Measurements from ENCODE around the gene VARS2.

Gene VARS2

DNA sequence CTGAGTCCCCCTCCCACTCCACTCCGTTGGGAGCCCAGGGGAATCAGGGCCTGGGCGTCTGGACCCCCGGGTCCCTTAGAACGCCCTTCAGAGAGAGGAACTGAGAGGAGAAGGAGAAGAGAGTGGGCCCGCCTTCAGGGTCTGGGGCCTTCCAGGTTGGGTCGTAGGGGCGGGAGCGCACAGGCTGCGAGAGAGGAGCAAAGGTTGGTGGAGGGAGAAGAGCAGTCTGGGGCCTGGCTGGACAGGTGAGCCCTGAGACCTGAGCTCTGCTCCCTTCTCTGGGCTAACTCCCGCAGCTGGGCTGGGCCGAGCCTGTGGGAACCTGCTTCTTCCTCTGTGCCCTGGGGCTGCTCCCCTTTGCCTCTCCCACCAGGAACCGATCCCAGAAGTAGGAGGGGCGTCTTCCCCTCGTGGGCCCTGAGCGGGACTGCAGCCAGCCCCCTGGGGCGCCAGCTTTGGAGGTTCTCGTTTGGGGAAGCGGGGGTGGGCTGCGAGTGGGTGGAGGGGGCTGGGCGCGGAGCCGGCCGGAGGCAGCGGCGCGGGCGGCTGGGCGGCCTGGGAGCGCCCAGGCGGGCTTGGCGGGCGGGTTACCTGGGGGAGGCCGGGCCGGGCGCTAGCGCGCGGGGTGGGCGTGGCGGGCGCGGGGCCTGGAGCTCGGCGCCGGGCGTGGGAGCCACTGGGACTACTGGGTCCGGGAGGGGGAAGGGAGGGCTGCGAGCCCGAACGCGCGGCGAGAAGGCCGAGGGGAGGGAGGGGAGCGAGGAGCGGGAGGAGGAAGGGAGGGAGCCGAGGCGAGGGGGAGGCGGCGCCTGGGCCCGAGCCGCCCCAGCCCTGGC, 30.1 kb upstream of the VARS2 start, which contains the start of gene DDR1 (continued):
- TF ChIP-seq, protein P1, sequence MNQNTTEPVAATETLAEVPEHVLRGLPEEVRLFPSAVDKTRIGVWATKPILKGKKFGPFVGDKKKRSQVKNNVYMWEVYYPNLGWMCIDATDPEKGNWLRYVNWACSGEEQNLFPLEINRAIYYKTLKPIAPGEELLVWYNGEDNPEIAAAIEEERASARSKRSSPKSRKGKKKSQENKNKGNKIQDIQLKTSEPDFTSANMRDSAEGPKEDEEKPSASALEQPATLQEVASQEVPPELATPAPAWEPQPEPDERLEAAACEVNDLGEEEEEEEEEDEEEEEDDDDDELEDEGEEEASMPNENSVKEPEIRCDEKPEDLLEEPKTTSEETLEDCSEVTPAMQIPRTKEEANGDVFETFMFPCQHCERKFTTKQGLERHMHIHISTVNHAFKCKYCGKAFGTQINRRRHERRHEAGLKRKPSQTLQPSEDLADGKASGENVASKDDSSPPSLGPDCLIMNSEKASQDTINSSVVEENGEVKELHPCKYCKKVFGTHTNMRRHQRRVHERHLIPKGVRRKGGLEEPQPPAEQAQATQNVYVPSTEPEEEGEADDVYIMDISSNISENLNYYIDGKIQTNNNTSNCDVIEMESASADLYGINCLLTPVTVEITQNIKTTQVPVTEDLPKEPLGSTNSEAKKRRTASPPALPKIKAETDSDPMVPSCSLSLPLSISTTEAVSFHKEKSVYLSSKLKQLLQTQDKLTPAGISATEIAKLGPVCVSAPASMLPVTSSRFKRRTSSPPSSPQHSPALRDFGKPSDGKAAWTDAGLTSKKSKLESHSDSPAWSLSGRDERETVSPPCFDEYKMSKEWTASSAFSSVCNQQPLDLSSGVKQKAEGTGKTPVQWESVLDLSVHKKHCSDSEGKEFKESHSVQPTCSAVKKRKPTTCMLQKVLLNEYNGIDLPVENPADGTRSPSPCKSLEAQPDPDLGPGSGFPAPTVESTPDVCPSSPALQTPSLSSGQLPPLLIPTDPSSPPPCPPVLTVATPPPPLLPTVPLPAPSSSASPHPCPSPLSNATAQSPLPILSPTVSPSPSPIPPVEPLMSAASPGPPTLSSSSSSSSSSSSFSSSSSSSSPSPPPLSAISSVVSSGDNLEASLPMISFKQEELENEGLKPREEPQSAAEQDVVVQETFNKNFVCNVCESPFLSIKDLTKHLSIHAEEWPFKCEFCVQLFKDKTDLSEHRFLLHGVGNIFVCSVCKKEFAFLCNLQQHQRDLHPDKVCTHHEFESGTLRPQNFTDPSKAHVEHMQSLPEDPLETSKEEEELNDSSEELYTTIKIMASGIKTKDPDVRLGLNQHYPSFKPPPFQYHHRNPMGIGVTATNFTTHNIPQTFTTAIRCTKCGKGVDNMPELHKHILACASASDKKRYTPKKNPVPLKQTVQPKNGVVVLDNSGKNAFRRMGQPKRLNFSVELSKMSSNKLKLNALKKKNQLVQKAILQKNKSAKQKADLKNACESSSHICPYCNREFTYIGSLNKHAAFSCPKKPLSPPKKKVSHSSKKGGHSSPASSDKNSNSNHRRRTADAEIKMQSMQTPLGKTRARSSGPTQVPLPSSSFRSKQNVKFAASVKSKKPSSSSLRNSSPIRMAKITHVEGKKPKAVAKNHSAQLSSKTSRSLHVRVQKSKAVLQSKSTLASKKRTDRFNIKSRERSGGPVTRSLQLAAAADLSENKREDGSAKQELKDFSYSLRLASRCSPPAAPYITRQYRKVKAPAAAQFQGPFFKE (tag by site-specific recombination; IDR thresholded peaks at IDR 0.05; ENCODE audit: borderline replicate concordance): no peak
- TF ChIP-seq ZNF768 (tag by site-specific recombination; IDR thresholded peaks at IDR 0.05): no peak
- TF ChIP-seq ZNF544 (tag by site-specific recombination; IDR thresholded peaks at IDR 0.05): no peak
- TF ChIP-seq KLF9 (tag by site-specific recombination; IDR thresholded peaks at IDR 0.05; ENCODE audit: low read depth): peak; percentile 46
- TF ChIP-seq, protein P2, sequence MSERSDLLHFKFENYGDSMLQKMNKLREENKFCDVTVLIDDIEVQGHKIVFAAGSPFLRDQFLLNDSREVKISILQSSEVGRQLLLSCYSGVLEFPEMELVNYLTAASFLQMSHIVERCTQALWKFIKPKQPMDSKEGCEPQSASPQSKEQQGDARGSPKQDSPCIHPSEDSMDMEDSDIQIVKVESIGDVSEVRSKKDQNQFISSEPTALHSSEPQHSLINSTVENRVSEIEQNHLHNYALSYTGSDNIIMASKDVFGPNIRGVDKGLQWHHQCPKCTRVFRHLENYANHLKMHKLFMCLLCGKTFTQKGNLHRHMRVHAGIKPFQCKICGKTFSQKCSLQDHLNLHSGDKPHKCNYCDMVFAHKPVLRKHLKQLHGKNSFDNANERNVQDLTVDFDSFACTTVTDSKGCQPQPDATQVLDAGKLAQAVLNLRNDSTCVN (tag by site-specific recombination; optimal IDR thresholded peaks at IDR 0.05): peak; percentile 56
- no peak for TF ChIP-seq ZNF707 (tag by site-specific recombination; IDR thresholded peaks at IDR 0.05)
- TF ChIP-seq GLI2 (tag by site-specific recombination; IDR thresholded peaks at IDR 0.05; ENCODE audit: borderline replicate concordance, low read depth): no peak
- TF ChIP-seq ZNF184 (tag by site-specific recombination; IDR thresholded peaks at IDR 0.05): no peak
- peak; percentile 85 for TF ChIP-seq IKZF3 (tag by site-specific recombination; IDR thresholded peaks at IDR 0.05)
- TF ChIP-seq WT1 (tag by site-specific recombination; IDR thresholded peaks at IDR 0.05): peak; percentile 69; the same call in 1 of the 2 replicates
- TF ChIP-seq ZNF174 (tag by site-specific recombination; IDR thresholded peaks at IDR 0.05): no peak
- no peak for TF ChIP-seq ZNF426 (tag by site-specific recombination; IDR thresholded peaks at IDR 0.05)
- peak; percentile 39; the same call in 1 of the 2 replicates for TF ChIP-seq ZNF335 (tag by site-specific recombination; conservative IDR thresholded peaks at IDR 0.05)
- TF ChIP-seq, protein P3, sequence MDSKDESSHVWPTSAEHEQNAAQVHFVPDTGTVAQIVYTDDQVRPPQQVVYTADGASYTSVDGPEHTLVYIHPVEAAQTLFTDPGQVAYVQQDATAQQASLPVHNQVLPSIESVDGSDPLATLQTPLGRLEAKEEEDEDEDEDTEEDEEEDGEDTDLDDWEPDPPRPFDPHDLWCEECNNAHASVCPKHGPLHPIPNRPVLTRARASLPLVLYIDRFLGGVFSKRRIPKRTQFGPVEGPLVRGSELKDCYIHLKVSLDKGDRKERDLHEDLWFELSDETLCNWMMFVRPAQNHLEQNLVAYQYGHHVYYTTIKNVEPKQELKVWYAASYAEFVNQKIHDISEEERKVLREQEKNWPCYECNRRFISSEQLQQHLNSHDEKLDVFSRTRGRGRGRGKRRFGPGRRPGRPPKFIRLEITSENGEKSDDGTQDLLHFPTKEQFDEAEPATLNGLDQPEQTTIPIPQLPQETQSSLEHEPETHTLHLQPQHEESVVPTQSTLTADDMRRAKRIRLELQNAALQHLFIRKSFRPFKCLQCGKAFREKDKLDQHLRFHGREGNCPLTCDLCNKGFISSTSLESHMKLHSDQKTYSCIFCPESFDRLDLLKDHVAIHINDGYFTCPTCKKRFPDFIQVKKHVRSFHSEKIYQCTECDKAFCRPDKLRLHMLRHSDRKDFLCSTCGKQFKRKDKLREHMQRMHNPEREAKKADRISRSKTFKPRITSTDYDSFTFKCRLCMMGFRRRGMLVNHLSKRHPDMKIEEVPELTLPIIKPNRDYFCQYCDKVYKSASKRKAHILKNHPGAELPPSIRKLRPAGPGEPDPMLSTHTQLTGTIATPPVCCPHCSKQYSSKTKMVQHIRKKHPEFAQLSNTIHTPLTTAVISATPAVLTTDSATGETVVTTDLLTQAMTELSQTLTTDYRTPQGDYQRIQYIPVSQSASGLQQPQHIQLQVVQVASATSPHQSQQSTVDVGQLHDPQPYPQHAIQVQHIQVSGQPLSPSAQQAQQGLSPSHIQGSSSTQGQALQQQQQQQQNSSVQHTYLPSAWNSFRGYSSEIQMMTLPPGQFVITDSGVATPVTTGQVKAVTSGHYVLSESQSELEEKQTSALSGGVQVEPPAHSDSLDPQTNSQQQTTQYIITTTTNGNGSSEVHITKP (tag by site-specific recombination; IDR thresholded peaks at IDR 0.05): peak; percentile 76
- no peak for TF ChIP-seq ZNF555 (tag by site-specific recombination; conservative IDR thresholded peaks at IDR 0.05)
- TF ChIP-seq ZNF18 (tag by site-specific recombination; IDR thresholded peaks at IDR 0.05): no peak
- TF ChIP-seq ZNF146 (tag by site-specific recombination; IDR thresholded peaks at IDR 0.05): no peak
- TF ChIP-seq PATZ1 (tag by site-specific recombination; IDR thresholded peaks at IDR 0.05): 0 out of 2 replicates have a peak, but pooled peaks have one; percentile 64
- peak; percentile 32; the same call in 1 of the 2 replicates for TF ChIP-seq ZBTB48 (tag by site-specific recombination; IDR thresholded peaks at IDR 0.05)
- TF ChIP-seq GLIS1 (tag by site-specific recombination; IDR thresholded peaks at IDR 0.05): 0 out of 2 replicates have a peak, but pooled peaks have one; percentile 35
- TF ChIP-seq SP7 (tag by site-specific recombination; IDR thresholded peaks at IDR 0.05): 0 out of 2 replicates have a peak, but pooled peaks have one; percentile 27
- no peak for TF ChIP-seq ZNF548 (tag by site-specific recombination; IDR thresholded peaks at IDR 0.05)
- TF ChIP-seq SP2 (tag by site-specific recombination; IDR thresholded peaks at IDR 0.05): peak; percentile 53
